HCT116 (cell line): ENCODE data around the gene CPA5. TPM values are rescaled to one million over a fixed set of nuclear protein-coding genes. Genes with fewer than 3 reads are reported as not detected.

ENCODE experiments used
- ATAC-seq: fragments of 200-7000 bp; cut with Tn5 transposase; 2 replicates; pipeline ENCODE4 v1.9.1; 2020; ENCODE audit warnings: mild to moderate bottlenecking, moderate library complexity
- BruUV-seq: library from RNA; stranded (reverse); fragments of 400-500 nt; replicated peaks from 2 replicates; lab custom pipeline; 2021; lab: Mats Ljungman, UMichigan
- CTCF ChIA-PET: fragments of 300-600 bp; sonication (Branson Sonifier 250); formaldehyde crosslinking; loops from one replicate; lab custom pipeline; 2021; ENCODE audit warnings: antibody characterized with exemption; lab: Charles Lee
- POLR2A ChIA-PET: fragments of 300-600, 350-600 bp; sonication (Branson Sonifier 250); formaldehyde crosslinking; loops from one replicate; lab custom pipeline; 2021; ENCODE audit warnings: antibody characterized with exemption; lab: Charles Lee
- RAD21 ChIA-PET, 2 experiments: fragments of 300-600 bp; sonication (Branson Sonifier 250); formaldehyde crosslinking; loops; one replicate each; lab custom pipeline; 2023; ENCODE audit warnings: low total read pairs in 2 of 2; ENCODE audit not compliant: uncharacterized antibody in 2 of 2, unreplicated experiment in 2 of 2, low non-redundant PET in 1 of 2; lab: Charles Lee
- DNase-seq: peaks from one replicate; pipeline ENCODE4 v3.0.0-alpha.2; 2010; ENCODE audit warnings: low read depth, low spot score
- H2AFZ ChIP-seq: fragments of 200-600 bp; shearing (Covaris generic), sonication (generic); 2 replicates; pipeline ENCODE4 v1.6.1; 2017; ENCODE audit warnings: low read depth, mixed run types, mixed read lengths, antibody characterized with exemption, low read length; ENCODE audit not compliant: poor library complexity, severe bottlenecking
- H3K27ac ChIP-seq: 2 replicates; pipeline ENCODE4 v1.5.1; 2012; ENCODE audit warnings: low read depth, low read length
- H3K27me3 ChIP-seq: fragments of 200-600 bp; sonication (generic); 2 replicates; pipeline ENCODE4 v1.6.1; 2016; ENCODE audit warnings: mixed run types, low read length, mixed read lengths; ENCODE audit not compliant: insufficient read depth
- H3K36me3 ChIP-seq, 2 experiments: fragments of 200-500 bp in 1 of 2; fragments of 200-600 bp in 1 of 2; sonication (Bioruptor generic) in 1 of 2; sonication (generic) in 1 of 2; 2 replicates each; pipeline versions ENCODE4 v1.5.1 to v1.6.1; 2014 to 2016; ENCODE audit warnings: low read length in 2 of 2, inconsistent platforms in 1 of 2, mixed read lengths in 1 of 2, mixed run types in 1 of 2; ENCODE audit not compliant: insufficient read depth in 2 of 2, control insufficient read depth in 1 of 2
- H3K4me1 ChIP-seq, 2 experiments: fragments of 200-600 bp in 1 of 2; sonication (generic) in 1 of 2; 2 replicates each; pipeline versions ENCODE4 v1.5.1 to v1.6.1; 2012 to 2017; ENCODE audit warnings: low read length in 2 of 2, inconsistent platforms in 1 of 2, mild to moderate bottlenecking in 1 of 2, mixed read lengths in 1 of 2, mixed run types in 1 of 2, moderate library complexity in 1 of 2; ENCODE audit not compliant: insufficient read depth in 2 of 2, control insufficient read depth in 1 of 2
- H3K4me2 ChIP-seq: fragments of 200-600 bp; sonication (generic); 2 replicates; pipeline ENCODE4 v1.6.1; 2017; ENCODE audit warnings: mixed run types, low read length, mixed read lengths
- H3K4me3 ChIP-seq, 2 experiments: fragments of 200-600 bp in 1 of 2; sonication (generic) in 1 of 2; replicated peaks in 1 of 2; 2 replicates each; pipeline ENCODE4 v1.5.1; 2011 to 2016; ENCODE audit warnings: low read length in 2 of 2, control low read depth in 1 of 2, low read depth in 1 of 2, mild to moderate bottlenecking in 1 of 2, mixed read lengths in 1 of 2, mixed run types in 1 of 2
- H3K79me2 ChIP-seq: fragments of 200-600 bp; sonication (generic); 2 replicates; pipeline ENCODE4 v1.6.1; 2017; ENCODE audit warnings: mild to moderate bottlenecking, mixed run types, low read length, moderate library complexity, mixed read lengths; ENCODE audit not compliant: insufficient read depth
- H3K9ac ChIP-seq: fragments of 200-600 bp; sonication (generic); 2 replicates; pipeline ENCODE4 v1.6.1; 2016; ENCODE audit warnings: low read length, mixed read lengths
- H3K9me2 ChIP-seq: fragments of 200-600 bp; sonication (generic), shearing (Covaris generic); 2 replicates; pipeline ENCODE4 v1.6.1; 2017; ENCODE audit warnings: mixed run types, mild to moderate bottlenecking, moderate library complexity; ENCODE audit not compliant: insufficient read depth
- H3K9me3 ChIP-seq, 2 experiments: fragments of 200-500 bp in 1 of 2; fragments of 200-600 bp in 1 of 2; sonication (Bioruptor generic) in 1 of 2; sonication (generic) in 1 of 2; 2 replicates each; pipeline ENCODE4 v1.6.1; 2014 to 2017; ENCODE audit warnings: low read length in 2 of 2, mixed read lengths in 2 of 2, inconsistent platforms in 1 of 2, low read depth in 1 of 2, mild to moderate bottlenecking in 1 of 2, mixed run types in 1 of 2, moderate library complexity in 1 of 2; ENCODE audit not compliant: control insufficient read depth in 1 of 2, insufficient read depth in 1 of 2
- H4K20me1 ChIP-seq: fragments of 200-600 bp; sonication (generic), shearing (Covaris generic); 2 replicates; pipeline ENCODE4 v1.6.1; 2017; ENCODE audit warnings: mixed run types, mild to moderate bottlenecking, moderate library complexity; ENCODE audit not compliant: insufficient read depth
- EZH2 ChIP-seq: fragments of 200-600 bp; sonication (generic); IDR thresholded peaks from 2 replicates; pipeline ENCODE4 v1.6.1; 2017; ENCODE audit warnings: antibody characterized with exemption, mixed run types
- FOSL1 ChIP-seq: IDR thresholded peaks from 2 replicates; pipeline ENCODE4 v1.6.1; 2012; ENCODE audit warnings: low read depth
- REST ChIP-seq: IDR thresholded peaks from 2 replicates; pipeline ENCODE4 v1.6.1; 2012; ENCODE audit warnings: low read depth
- ZFX ChIP-seq: fragments of 450-650 bp; IDR thresholded peaks from 2 replicates; pipeline ENCODE4 v1.6.1; 2017
- intact Hi-C: fragments of 100-400 bp; cut with micrococcal nuclease; formaldehyde crosslinking; loops from 2 replicates; pipeline ENCODE4 v1.10.0; 2022
- total RNA-seq: library from RNA; stranded (reverse); gene quantifications from one replicate; pipeline ENCODE4 v1.2.1, GENCODE V29; 2021; ENCODE audit not compliant: unreplicated experiment
- TF ChIP-seq, protein P1 (sequence below): IDR thresholded peaks from 2 replicates; pipeline ENCODE4 v1.6.1; 2011; ENCODE audit warnings: mild to moderate bottlenecking, low read length, moderate library complexity; ENCODE audit not compliant: insufficient replicate concordance; ENCODE audit errors: extremely low read depth

Gene CPA5
- total RNA-seq, 1 experiment from 2014 or later = not detected

DNA sequence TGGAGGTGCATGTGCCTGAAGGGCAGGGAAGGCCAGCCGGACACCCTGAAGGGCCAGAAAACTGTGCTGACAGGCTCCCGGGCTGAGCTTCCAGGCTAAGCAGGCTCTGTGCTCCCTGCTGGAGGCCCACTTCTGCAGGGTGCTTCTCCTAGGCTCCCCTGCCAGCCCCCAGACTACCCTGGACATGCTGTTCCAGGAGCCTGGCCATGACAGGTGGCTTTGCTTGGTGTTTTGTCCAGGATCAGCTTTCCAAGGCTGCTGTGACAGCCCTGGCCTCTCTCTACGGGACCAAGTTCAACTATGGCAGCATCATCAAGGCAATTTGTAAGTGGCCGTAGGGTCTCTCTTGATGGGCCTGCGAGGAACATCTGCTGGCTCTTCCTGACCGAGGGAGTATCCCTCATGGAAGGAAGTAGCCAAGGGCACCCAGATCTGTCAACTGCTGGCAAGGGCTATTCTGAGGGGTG, 41.0 kb downstream of the CPA5 start:
- intact Hi-C loops = no loop called here
- RAD21 ChIA-PET = no interaction called here
- H3K9me2 ChIP-seq = no peaks in the 10 kb centered on the region
- TF ChIP-seq ZFX (no peak), FOSL1 (no peak), REST (no peak), EZH2 (no peak)
- TF ChIP-seq, protein P1, sequence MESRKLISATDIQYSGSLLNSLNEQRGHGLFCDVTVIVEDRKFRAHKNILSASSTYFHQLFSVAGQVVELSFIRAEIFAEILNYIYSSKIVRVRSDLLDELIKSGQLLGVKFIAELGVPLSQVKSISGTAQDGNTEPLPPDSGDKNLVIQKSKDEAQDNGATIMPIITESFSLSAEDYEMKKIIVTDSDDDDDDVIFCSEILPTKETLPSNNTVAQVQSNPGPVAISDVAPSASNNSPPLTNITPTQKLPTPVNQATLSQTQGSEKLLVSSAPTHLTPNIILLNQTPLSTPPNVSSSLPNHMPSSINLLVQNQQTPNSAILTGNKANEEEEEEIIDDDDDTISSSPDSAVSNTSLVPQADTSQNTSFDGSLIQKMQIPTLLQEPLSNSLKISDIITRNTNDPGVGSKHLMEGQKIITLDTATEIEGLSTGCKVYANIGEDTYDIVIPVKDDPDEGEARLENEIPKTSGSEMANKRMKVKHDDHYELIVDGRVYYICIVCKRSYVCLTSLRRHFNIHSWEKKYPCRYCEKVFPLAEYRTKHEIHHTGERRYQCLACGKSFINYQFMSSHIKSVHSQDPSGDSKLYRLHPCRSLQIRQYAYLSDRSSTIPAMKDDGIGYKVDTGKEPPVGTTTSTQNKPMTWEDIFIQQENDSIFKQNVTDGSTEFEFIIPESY = no peak
- TF ChIP-seq, all 23 proteins: peak for 0
- Histone ChIP-seq H3K9ac (no peak overlapping the region), H3K4me3 (no peak overlapping the region), H3K27me3 (no peaks in the 10 kb centered on the region), H3K36me3 (no peaks in the 10 kb centered on the region), H4K20me1 (no peaks in the 10 kb centered on the region), H3K79me2 (no peaks in the 10 kb centered on the region), H3K27ac (no peak overlapping the region), H3K9me3 (no peaks in the 10 kb centered on the region), H3K4me2 (no peak overlapping the region), H3K4me1 (no peaks in the 10 kb centered on the region), H2AFZ (no peak overlapping the region)
- ATAC-seq (no peak), DNase-seq (no peak)
- no TSS peak for BruUV-seq
- POLR2A ChIA-PET = no interaction called here
- CTCF ChIA-PET = no interaction called here
